Type B pancreatic cell (in vitro differentiated cells): ENCODE measurements around the gene CD52. TPM values are rescaled to one million over a fixed set of nuclear protein-coding genes. Genes with fewer than 3 reads are reported as not detected.
A peak's percentile ranks its signal among the peaks of the same experiment; 100 is the strongest.

ENCODE experiments used
- DNase-seq: peaks from one replicate; pipeline ENCODE4 v3.0.0; 2021; ENCODE audit warnings: mixed read lengths; ENCODE audit not compliant: unreplicated experiment; ENCODE audit errors: extremely low spot score
- H3K27ac Mint-ChIP-seq: 2 replicates; pipeline ENCODE4 v1.8.0; 2021; ENCODE audit warnings: mild to moderate bottlenecking, mixed read lengths
- H3K27me3 Mint-ChIP-seq: 2 replicates; pipeline ENCODE4 v1.8.0; 2021; ENCODE audit warnings: mixed read lengths
- H3K36me3 Mint-ChIP-seq: 2 replicates; pipeline ENCODE4 v1.8.0; 2021; ENCODE audit warnings: mixed read lengths
- H3K4me1 Mint-ChIP-seq: one replicate; pipeline ENCODE4 v1.8.0; 2021; ENCODE audit warnings: mixed read lengths; ENCODE audit not compliant: unreplicated experiment
- H3K4me3 Mint-ChIP-seq: 2 replicates; pipeline ENCODE4 v1.8.0; 2021; ENCODE audit warnings: mild to moderate bottlenecking, mixed read lengths
- H3K9me3 Mint-ChIP-seq: 2 replicates; pipeline ENCODE4 v1.8.0; 2021; ENCODE audit warnings: mixed read lengths
- CTCF ChIP-seq: fragments of 200-600 bp; sonication (generic); conservative IDR thresholded peaks from 2 replicates; pipeline ENCODE4 v1.5.0; 2021; ENCODE audit warnings: antibody characterized with exemption, mild to moderate bottlenecking
- total RNA-seq: library from RNA; stranded (reverse); gene quantifications from 2 replicates; pipeline ENCODE4 v1.2.1, GENCODE V29; 2021; ENCODE audit warnings: low replicate concordance

CD52 gene
- total RNA-seq, 1 donor from 2014 or later, result 0.75 TPM

GRCh38 chr1:26276432-26276838, 41.3 kb upstream of the CD52 start:
- peaks cover 41% of the 10 kb centered on the region for H3K4me1 Mint-ChIP-seq

GRCh38 chr1:26277261-26277661, 40.5 kb upstream of the CD52 start:
- H3K36me3 Mint-ChIP-seq, result peaks cover 26% of the 10 kb centered on the region
- peak overlapping the region; percentile 20 for H3K4me3 Mint-ChIP-seq
- H3K27ac Mint-ChIP-seq, result peak overlapping the region; percentile 89

More at GRCh38 chr1:26276432-26276838, 41.3 kb upstream of the CD52 start:
- TF ChIP-seq CTCF, result no peak
- Mint-ChIP-seq H3K36me3 (peaks cover 28% of the 10 kb centered on the region), H3K4me3 (no peak overlapping the region), H3K27me3 (no peaks in the 10 kb centered on the region), H3K9me3 (no peaks in the 10 kb centered on the region), H3K27ac (peak overlapping the region; percentile 89)
- no peak for DNase-seq

GRCh38 chr1:26277719-26278118, 40.0 kb upstream of the CD52 start:
- peaks cover 25% of the 10 kb centered on the region for H3K36me3 Mint-ChIP-seq
- no peak overlapping the region for H3K4me3 Mint-ChIP-seq
- H3K27ac Mint-ChIP-seq, result peak overlapping the region; percentile 89
- no peak for TF ChIP-seq CTCF
- H3K4me1 Mint-ChIP-seq, result peaks cover 46% of the 10 kb centered on the region
- no peaks in the 10 kb centered on the region for H3K9me3 Mint-ChIP-seq
- no peaks in the 10 kb centered on the region for H3K27me3 Mint-ChIP-seq
- DNase-seq, result no peak

More at GRCh38 chr1:26277261-26277661, 40.5 kb upstream of the CD52 start:
- Mint-ChIP-seq H3K4me1 (peaks cover 46% of the 10 kb centered on the region), H3K27me3 (no peaks in the 10 kb centered on the region), H3K9me3 (no peaks in the 10 kb centered on the region)
- TF ChIP-seq CTCF, result no peak
- DNase-seq, result no peak

- no peak for DNase-seq
- TF ChIP-seq CTCF, result no peak
- H3K9me3 Mint-ChIP-seq, result no peaks in the 10 kb centered on the region
- H3K4me3 Mint-ChIP-seq, result peak overlapping the region; percentile 37
- peaks cover 46% of the 10 kb centered on the region for H3K4me1 Mint-ChIP-seq
- H3K36me3 Mint-ChIP-seq, result peaks cover 21% of the 10 kb centered on the region
- H3K27me3 Mint-ChIP-seq, result no peaks in the 10 kb centered on the region
- H3K27ac Mint-ChIP-seq, result peak overlapping the region; percentile 89
These were observed 39.5 kb upstream of the CD52 start for GRCh38 chr1:26278303-26278702.

GRCh38 chr1:26278724-26279455, 38.9 kb upstream of the CD52 start:
- no peak for TF ChIP-seq CTCF
- Mint-ChIP-seq H3K27me3 (no peaks in the 10 kb centered on the region), H3K4me3 (peak overlapping the region; percentile 95), H3K36me3 (peaks cover 21% of the 10 kb centered on the region), H3K4me1 (peaks cover 46% of the 10 kb centered on the region), H3K9me3 (no peaks in the 10 kb centered on the region), H3K27ac (peak overlapping the region; percentile 89)
- DNase-seq, result no peak
